ENCODE results near the gene RNF212B.

Gene RNF212B

DNA sequence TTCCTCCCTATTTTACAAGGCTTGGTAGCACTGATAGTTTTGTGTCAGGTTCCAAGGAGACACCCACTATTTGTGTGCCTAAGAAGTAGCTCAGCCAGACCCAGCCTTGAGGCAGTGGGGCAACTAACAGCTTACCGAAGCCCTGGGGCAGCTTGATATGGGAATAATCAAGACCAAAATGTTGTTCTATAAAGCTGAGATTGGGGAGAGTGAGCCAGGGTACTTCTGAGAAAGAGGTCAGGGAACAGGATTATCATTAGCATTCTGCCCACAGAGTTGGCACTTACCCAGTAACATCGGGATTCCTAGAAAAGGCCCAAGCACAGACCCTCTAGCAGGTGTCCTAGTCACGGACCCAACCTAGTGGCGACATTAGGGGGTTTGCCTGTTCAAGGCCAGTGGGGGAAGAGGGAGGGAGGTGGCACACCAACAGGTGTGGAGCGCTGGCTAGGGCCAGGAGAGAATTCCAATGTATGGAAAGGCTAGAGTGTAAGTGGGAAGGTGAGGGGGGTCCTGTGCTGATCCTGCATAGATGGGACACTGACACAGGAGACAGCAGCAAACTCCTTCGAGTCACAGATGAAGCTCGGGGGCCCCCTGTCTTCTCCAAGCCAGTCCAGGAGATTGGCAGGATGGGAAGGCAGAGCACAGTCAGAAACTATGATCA lies 60.0 kb downstream of the RNF212B start:
- Histone ChIP-seq H3K9me3 (ENCODE audit: insufficient read depth, low read depth, low read length) (no peaks in the 10 kb centered on the region), H3K27me3 (ENCODE audit: insufficient read depth, low read length) (peaks cover 80% of the 10 kb centered on the region), H3K27ac (ENCODE audit: low read depth, low read length) (no peak overlapping the region), H3K4me3 (ENCODE audit: low read length) (no peak overlapping the region), H3K4me1 (ENCODE audit: insufficient read depth, low read length) (peaks cover 5% of the 10 kb centered on the region; the same call in 1 of the 2 replicates), H3K9ac (ENCODE audit: low read depth, low read length) (no peak overlapping the region), H3K36me3 (ENCODE audit: insufficient read depth, low read length) (no peaks in the 10 kb centered on the region)
- 89% methylated on average over 7 of the region's 7 CpGs for WGBS

DNA sequence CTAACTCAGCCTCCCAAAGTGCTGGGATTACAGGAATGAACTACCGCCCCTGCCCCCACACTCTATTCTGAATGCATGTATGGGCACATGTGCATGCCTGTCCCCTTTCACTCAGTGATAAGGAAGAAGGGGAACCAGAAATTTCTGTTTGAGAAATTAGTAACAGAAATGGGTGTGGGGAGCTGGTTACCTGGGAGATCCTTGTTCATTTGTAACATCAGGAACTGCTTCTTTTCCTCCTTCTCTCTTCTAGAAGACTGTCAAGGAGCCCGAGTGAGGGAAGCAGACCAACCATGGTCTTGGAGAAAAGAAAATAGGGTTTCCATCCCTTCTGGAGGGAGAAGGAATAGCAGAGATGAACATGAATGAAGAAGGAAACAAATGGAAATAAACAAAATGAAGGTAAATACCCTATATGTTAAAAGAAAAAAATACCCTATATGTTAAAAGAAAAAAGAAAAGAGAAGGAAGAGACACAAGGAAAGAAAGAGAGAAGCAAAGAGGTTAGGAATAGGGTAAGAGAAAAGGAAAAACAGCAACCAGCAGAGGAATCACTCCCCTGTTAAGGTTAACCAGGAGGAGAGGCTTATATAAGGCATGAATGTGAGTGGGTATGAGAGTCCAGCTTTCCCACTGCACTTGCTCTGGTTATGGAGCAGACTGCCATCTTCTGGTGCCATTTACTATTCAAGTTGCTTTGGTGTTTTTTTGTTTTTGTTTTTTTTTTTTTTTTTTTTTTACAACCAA lies 61.6 kb downstream of the RNF212B start:
- peaks cover 79% of the 10 kb centered on the region for H3K27me3 ChIP-seq (ENCODE audit: insufficient read depth, low read length)

DNA sequence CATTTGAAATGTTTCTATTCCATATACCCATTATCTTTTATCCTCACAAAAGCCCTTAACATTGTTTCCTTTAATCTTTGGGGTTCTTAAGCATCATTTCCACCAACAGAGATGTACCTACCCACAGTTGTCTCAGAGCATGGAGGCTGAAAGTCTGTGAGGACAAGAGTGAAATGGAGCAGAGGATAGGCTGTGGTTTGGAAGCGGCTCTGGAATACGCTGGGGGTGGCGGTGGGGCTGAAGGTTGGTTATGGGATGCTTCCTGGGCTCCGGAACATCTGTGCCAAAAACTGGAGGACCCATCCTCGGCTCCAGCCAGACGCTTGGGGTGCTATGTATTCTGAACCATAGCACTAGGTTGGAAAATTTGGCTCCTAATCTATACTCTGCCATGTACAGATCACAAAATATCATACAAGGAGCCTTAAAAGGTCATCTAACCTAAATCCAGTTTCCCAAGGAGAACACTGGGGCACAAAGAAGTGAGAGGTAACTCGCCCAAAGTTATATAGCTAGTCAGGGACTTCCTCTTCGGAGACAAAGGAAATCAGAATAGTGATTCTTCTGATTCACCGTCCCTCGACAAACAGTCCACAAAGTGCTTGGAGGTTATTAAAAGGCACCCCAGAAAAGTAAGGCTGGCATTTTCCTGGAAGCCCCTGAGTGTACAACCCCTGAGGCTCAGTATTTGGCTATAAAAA lies 62.4 kb downstream of the RNF212B start:
- H3K4me1 ChIP-seq (ENCODE audit: insufficient read depth, low read length): peaks cover 5% of the 10 kb centered on the region; the same call in 1 of the 2 replicates
- peak overlapping the region; percentile 90 for H3K4me3 ChIP-seq (ENCODE audit: low read length)
- no peaks in the 10 kb centered on the region for H3K9me3 ChIP-seq (ENCODE audit: insufficient read depth, low read depth, low read length)
- peak overlapping the region; percentile 67; the same call in 1 of the 2 replicates for H3K9ac ChIP-seq (ENCODE audit: low read depth, low read length)
- WGBS: 89% methylated on average over 10 of the region's 10 CpGs
- H3K27me3 ChIP-seq (ENCODE audit: insufficient read depth, low read length): peaks cover 77% of the 10 kb centered on the region
- no peaks in the 10 kb centered on the region for H3K36me3 ChIP-seq (ENCODE audit: insufficient read depth, low read length)
- no peak overlapping the region for H3K27ac ChIP-seq (ENCODE audit: low read depth, low read length)

More for the DNA sequence above, 61.6 kb downstream of the RNF212B start:
- H3K4me3 ChIP-seq (ENCODE audit: low read length): no peak overlapping the region
- 100% methylated on average over 2 of the region's 2 CpGs for WGBS
- peaks cover 5% of the 10 kb centered on the region; the same call in 1 of the 2 replicates for H3K4me1 ChIP-seq (ENCODE audit: insufficient read depth, low read length)
- H3K27ac ChIP-seq (ENCODE audit: low read depth, low read length): no peak overlapping the region
- H3K9me3 ChIP-seq (ENCODE audit: insufficient read depth, low read depth, low read length): no peaks in the 10 kb centered on the region
- no peak overlapping the region for H3K9ac ChIP-seq (ENCODE audit: low read depth, low read length)
- H3K36me3 ChIP-seq (ENCODE audit: insufficient read depth, low read length): no peaks in the 10 kb centered on the region

DNA sequence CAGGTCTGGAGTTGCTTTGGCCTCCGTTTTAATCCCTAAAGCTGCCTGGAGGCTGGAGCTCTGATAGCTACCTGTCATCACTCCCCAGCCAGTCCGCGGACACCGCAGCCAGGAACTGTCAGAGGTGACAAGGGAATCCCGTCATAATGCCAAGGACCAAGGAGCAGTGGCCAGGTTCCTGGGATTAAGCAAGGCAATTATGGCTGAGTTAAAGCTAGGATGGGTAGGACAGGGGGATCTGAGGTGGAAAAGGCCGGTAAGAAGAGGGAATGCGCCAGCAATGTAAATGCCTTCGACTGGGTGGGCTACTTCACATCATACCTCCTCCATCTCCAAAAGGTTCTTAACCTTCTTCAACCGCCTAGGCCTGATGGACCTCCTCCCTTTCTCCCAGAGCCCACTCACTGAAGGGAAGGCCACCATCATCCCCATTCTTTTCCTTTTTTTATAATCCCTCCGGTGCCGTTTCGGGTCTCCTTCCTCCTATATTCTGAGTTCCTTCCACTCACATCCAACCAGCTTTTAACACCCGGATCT lies 63.0 kb downstream of the RNF212B start:
- H3K27ac ChIP-seq (ENCODE audit: low read depth, low read length): no peak overlapping the region
- peaks cover 7% of the 10 kb centered on the region; the same call in 1 of the 2 replicates for H3K4me1 ChIP-seq (ENCODE audit: insufficient read depth, low read length)
- peaks cover 71% of the 10 kb centered on the region for H3K27me3 ChIP-seq (ENCODE audit: insufficient read depth, low read length)
- no peaks in the 10 kb centered on the region for H3K9me3 ChIP-seq (ENCODE audit: insufficient read depth, low read depth, low read length)
- H3K4me3 ChIP-seq (ENCODE audit: low read length): peak overlapping the region; percentile 90
- no peaks in the 10 kb centered on the region for H3K36me3 ChIP-seq (ENCODE audit: insufficient read depth, low read length)
- 11% methylated on average over 13 of the region's 13 CpGs for WGBS
- H3K9ac ChIP-seq (ENCODE audit: low read depth, low read length): peak overlapping the region; percentile 67; the same call in 1 of the 2 replicates

DNA sequence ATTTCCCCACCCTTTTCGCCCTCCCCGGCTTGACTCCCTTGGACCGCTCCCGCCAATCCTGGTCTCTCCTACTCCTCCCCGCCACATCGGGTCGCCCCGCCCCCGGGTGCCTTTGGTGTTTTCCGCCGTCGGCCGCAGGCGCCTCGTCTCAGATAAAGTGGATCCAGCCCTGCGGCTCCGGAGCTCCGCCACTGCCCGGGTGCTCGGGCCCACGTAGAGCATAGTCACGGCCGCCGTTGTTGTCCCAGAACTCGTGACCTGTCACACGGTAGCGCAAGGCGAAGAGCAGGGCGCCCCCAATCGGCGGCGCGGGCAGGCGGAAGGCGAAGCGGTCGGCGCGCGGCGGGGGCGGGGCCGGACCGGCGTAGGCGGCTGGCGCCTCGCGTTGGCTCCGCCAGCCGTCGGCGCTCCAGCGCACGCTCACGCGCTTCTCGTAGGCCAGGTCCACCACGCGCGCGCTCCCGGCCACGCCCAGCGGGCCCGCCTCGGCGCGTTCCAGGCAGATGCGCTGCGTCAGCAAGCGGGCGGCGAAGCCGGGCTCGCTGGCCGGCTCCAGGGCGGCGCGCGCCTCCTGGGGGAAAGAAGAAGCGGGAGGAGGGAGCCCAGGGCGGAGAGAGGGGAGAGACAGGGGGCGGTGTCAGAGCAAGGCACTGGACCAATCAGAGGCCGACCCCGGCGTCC lies 63.7 kb downstream of the RNF212B start:
- H3K27me3 ChIP-seq (ENCODE audit: insufficient read depth, low read length): peaks cover 65% of the 10 kb centered on the region
- H3K36me3 ChIP-seq (ENCODE audit: insufficient read depth, low read length): no peaks in the 10 kb centered on the region
- peak overlapping the region; percentile 90 for H3K4me3 ChIP-seq (ENCODE audit: low read length)
- H3K9ac ChIP-seq (ENCODE audit: low read depth, low read length): peak overlapping the region; percentile 87
- no peaks in the 10 kb centered on the region for H3K9me3 ChIP-seq (ENCODE audit: insufficient read depth, low read depth, low read length)
- under 1% methylated on average over 87 of the region's 87 CpGs for WGBS
- H3K27ac ChIP-seq (ENCODE audit: low read depth, low read length): peak overlapping the region; percentile 96
- H3K4me1 ChIP-seq (ENCODE audit: insufficient read depth, low read length): peaks cover 11% of the 10 kb centered on the region; the same call in 1 of the 2 replicates

DNA sequence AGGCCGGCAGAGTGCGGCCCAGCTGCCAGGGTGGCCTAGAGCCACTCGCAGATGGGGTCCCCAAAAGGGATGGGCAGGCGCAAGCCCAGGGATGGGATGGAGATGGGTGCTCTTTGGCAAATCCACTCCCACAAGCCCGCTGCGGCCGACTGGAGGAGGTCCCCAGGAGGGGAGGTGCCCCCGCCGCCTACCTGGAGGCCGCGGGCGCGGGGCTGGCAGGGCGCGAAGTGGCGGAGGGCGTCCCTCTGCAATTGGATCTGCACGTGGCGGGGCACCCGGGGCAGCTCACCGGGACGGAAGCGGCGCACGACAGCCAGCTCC lies 64.2 kb downstream of the RNF212B start:
- Histone ChIP-seq H3K27ac (ENCODE audit: low read depth, low read length) (peak overlapping the region; percentile 86), H3K9me3 (ENCODE audit: insufficient read depth, low read depth, low read length) (no peaks in the 10 kb centered on the region), H3K36me3 (ENCODE audit: insufficient read depth, low read length) (no peaks in the 10 kb centered on the region), H3K4me3 (ENCODE audit: low read length) (peak overlapping the region; percentile 90), H3K4me1 (ENCODE audit: insufficient read depth, low read length) (peaks cover 11% of the 10 kb centered on the region; the same call in 1 of the 2 replicates), H3K27me3 (ENCODE audit: insufficient read depth, low read length) (peaks cover 60% of the 10 kb centered on the region), H3K9ac (ENCODE audit: low read depth, low read length) (peak overlapping the region; percentile 72)
- WGBS: under 1% methylated on average over 25 of the region's 25 CpGs

DNA sequence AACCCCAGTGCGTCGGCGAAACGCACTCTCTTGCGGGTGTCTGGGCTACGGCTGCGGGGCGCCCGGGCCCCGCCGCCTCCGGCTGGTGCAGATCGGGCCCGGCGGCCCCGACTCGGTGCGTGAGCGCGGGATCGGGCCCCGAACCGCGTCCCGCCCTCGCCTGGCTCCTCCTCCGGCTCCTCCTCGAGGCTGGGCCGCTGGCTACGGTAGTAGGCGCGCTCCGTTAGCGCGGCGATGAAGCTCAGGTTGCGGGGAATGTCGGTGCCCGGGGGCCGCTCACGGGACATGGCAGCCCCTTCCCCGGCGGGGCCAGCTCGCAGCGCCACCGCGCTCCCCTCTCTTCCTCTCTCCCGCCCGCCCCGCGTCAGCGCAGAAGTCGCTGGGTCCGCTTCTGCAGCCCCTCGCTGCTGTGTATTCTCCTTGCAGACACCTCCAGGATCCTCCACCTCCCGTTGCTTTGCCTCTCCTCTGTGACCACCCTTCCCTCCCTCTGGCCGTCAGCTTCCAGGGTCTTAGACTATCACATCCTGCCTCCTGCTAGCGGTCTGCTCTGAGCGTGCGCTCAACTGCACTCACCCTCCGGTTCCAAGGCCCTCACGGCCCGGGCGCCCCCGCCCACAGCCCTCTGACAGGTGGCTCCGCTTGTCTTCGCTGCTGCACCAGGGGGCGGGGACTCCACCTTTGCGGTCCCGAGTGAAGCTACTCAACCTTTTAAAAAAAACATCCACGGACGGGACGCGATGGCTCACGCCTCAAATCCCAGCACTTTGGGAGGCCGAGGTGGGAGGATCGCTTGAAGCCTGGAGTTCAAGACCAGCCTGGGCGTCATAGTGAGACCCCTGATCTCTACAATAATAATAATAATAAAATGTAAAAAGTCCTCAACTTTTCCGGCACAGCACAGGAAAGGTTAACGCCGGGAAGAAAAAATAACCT lies 64.8 kb downstream of the RNF212B start, which contains the start of gene PPP1R3E:
TSS of gene PPP1R3E (minus strand) at position 570 of the 936 bp plus-strand sequence. CDS start at position 287, 283 bp downstream.
- H3K36me3 ChIP-seq (ENCODE audit: insufficient read depth, low read length): no peaks in the 10 kb centered on the region
- peaks cover 53% of the 10 kb centered on the region for H3K27me3 ChIP-seq (ENCODE audit: insufficient read depth, low read length)
- WGBS: 4% methylated on average over 80 of the region's 81 CpGs
- H3K9me3 ChIP-seq (ENCODE audit: insufficient read depth, low read depth, low read length): no peaks in the 10 kb centered on the region
- H3K4me3 ChIP-seq (ENCODE audit: low read length): peak within 1 kb of the TSS; percentile 90
- H3K4me1 ChIP-seq (ENCODE audit: insufficient read depth, low read length): peaks cover 11% of the 10 kb centered on the region; the same call in 1 of the 2 replicates
- H3K27ac ChIP-seq (ENCODE audit: low read depth, low read length): peak within 1 kb of the TSS; percentile 86
- H3K9ac ChIP-seq (ENCODE audit: low read depth, low read length): peak within 1 kb of the TSS; percentile 72

DNA sequence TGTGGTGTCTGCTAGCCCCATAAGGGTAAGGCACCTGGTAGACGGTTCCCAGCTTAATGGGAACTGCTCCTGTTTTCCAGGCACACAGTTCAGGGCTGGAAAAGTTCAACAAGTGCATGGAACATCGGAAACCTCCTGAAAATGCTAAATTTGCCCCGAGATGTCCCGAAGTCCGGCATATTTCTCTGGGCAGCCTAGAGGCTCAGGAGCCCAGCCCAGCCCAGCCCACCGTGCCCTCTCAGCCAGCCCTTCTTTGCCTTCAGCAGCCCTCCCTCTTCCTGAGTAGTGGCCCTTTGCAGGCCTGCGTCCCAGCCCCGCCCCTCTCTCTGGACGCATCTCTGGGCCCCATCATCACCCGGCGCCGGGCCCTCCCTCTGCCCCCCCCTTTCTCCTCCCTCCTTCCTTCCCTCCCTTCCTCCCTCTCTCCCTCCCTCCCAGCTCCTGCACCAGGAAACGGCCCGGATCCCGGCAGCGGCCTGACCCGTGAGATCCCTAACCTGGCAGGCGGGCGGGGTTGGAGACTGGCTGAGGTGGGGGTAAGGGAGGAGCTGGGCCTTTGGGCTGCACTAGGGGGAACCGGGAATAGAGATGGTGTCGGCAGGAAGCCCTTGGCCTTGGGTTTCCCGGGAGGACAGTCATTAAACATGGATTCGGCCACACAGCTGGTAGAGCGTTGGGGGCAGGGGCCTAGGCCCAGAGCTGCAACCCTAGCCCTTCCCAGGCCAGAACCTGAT lies 68.8 kb downstream of the RNF212B start, which contains the start of gene BCL2L2:
TSS of gene BCL2L2 (plus strand) at position 422 of the 734 bp plus-strand sequence. CDS start 935 bp downstream, outside the sequence.
- 1% methylated on average over 24 of the region's 24 CpGs for WGBS
- H3K27ac ChIP-seq (ENCODE audit: low read depth, low read length): peak within 1 kb of the TSS; percentile 77

DNA sequence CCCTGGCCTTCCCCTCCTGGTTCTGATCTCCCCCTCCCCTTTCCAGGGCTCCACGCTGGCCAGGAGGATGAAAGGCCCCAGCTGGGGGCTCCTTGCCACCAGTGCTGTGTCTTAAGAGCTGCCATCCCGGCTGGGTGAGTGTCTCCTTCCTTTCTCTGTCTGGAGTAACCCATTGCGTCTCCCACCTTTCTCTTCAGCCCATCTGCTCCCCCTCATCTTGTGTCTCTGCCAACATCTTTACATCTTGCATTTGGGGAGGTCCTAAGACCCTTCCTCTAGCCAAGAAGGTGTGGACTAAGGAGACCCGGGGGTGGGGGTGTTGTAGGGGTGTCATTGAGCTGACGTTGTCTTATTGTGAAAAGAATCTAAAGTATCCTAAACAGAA lies 69.4 kb downstream of the RNF212B start:
- Histone ChIP-seq H3K9me3 (ENCODE audit: insufficient read depth, low read depth, low read length) (no peaks in the 10 kb centered on the region), H3K27me3 (ENCODE audit: insufficient read depth, low read length) (peaks cover 19% of the 10 kb centered on the region), H3K4me3 (ENCODE audit: low read length) (peak overlapping the region; percentile 84), H3K27ac (ENCODE audit: low read depth, low read length) (peak overlapping the region; percentile 77), H3K9ac (ENCODE audit: low read depth, low read length) (peak overlapping the region; percentile 79), H3K36me3 (ENCODE audit: insufficient read depth, low read length) (peaks cover 27% of the 10 kb centered on the region), H3K4me1 (ENCODE audit: insufficient read depth, low read length) (peaks cover 6% of the 10 kb centered on the region; the same call in 1 of the 2 replicates)
- WGBS: 24% methylated on average over 4 of the region's 5 CpGs

More for the DNA sequence above, 68.8 kb downstream of the RNF212B start, which contains the start of gene BCL2L2:
- Histone ChIP-seq H3K36me3 (ENCODE audit: insufficient read depth, low read length) (peaks cover 25% of the 10 kb centered on the region), H3K4me1 (ENCODE audit: insufficient read depth, low read length) (peaks cover 6% of the 10 kb centered on the region; the same call in 1 of the 2 replicates), H3K4me3 (ENCODE audit: low read length) (peak within 1 kb of the TSS; percentile 84), H3K27me3 (ENCODE audit: insufficient read depth, low read length) (peaks cover 19% of the 10 kb centered on the region), H3K9me3 (ENCODE audit: insufficient read depth, low read depth, low read length) (no peaks in the 10 kb centered on the region), H3K9ac (ENCODE audit: low read depth, low read length) (peak within 1 kb of the TSS; percentile 79)
